ENCODE measurements around the gene CCDC57.
"Not testable (repeated sequence)": the region's sequence is repeated elsewhere in the genome, so short reads cannot be mapped to it uniquely, and the experiment has no call there.

CCDC57 gene

DNA sequence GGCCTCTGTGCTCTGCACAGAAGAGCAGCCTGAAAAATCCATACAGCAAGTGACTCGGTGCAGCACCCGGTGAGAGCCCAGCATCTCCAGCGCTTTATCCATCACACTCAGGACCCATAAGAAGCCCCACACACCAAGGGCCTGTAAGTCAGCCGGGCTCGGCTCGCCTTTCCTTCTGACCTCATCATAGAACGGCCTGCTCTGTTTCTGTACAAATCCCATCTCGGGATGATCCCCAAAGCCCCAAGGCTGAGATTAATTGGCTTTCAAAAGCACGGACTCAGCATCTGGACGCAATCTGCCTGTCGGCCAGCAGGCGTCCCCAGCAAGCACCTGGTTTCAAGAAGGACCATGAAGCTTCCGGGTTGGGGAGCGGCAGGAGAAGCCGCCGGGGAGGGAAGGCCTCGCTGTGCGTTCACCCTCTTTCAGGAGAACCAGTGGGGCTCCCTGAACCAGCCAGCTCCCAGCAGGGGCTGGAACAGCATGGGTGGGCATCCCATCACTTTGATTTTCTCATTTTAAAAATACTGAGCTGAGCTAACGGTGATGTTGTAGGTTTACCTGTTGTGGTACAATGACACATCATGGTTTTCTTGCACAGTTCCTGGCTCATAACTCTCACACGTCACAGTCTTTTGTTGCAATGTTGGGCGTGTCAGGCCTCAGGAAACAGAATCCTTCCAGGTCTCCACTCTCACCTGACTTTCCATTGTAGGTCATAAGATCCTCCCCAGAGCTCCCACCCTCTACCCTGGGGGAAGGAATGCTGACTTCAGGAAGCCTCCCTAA is 6.7 kb downstream of the CCDC57 start:
- in situ Hi-C loops (cut with HindIII; ENCODE audit: low sequenced_read_pairs) = loop anchor here (10.0 kb wide), 4 partner anchors 71 to 209 kb away; partner anchors contain the start of genes GPS1, HEXD, OGFOD3 and RFNG

DNA sequence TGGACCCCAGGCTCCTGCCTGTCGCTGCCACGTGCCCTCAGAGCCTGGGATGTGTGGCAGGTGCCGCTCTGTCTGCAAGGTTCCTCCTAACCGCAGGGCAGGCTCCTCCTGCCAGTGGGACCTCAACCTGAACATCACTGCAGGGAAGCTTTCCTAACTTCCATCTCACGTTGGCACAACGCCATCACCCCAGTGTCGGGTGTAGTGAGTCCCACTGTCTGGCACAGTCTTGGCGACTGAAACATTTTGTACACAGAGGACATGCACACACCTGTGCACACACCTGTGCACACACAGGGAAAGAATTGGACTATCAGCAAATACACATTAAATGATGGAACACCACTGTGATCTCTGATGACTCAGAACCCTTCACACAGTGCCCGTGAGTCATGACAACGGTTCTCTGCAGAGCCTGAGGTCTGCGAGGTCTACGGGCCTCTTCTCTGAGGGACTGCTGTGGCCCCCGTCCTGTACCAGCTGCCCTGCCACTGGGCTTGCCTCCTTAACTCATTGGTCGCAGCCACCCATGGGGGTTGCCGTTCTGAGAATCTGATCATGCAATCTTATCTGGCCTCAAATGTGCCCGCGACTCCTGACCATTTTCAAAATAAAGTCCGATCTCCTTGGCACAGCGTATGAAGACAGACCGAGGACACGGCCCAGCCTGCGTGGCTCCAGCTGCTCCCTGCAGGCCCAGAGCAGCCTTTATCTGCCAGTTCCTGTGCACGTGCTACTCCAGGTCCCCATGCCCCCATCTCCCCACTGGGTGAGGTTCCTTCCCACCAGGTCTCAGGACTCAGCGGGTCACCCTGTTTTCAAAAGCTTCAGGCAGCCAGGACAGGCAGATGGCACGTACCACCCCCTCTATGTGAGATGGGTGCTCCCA is 7.6 kb downstream of the CCDC57 start:
- in situ Hi-C loops (cut with HindIII; ENCODE audit: low sequenced_read_pairs) = loop anchor here (10.0 kb wide), 4 partner anchors 70 to 210 kb away; partner anchors contain the start of genes GPS1, HEXD, OGFOD3 and RFNG

DNA sequence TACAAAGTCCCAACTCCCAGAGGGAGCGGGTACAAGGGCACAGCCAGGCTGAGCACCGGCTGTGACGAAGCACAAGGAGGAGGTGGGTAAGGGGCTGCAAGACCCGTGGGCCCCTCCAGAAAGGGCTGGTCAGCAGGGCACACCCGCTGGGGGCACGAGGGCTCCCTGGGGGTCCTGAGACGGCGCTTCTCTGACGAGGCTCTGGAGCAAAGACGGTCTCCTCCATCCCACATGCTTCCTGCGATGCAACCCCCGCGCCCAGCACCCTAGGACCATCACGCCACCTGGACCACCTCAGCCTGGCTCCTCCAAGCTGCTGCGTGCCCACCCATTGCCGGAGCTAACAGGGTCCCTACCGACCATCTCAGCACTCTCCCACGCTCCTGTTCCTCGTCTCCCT is 8.7 kb downstream of the CCDC57 start:
- in situ Hi-C loops (cut with HindIII; ENCODE audit: low sequenced_read_pairs) = loop anchor here (10.0 kb wide), 4 partner anchors 69 to 211 kb away; partner anchors contain the start of genes GPS1, HEXD, OGFOD3 and RFNG

DNA sequence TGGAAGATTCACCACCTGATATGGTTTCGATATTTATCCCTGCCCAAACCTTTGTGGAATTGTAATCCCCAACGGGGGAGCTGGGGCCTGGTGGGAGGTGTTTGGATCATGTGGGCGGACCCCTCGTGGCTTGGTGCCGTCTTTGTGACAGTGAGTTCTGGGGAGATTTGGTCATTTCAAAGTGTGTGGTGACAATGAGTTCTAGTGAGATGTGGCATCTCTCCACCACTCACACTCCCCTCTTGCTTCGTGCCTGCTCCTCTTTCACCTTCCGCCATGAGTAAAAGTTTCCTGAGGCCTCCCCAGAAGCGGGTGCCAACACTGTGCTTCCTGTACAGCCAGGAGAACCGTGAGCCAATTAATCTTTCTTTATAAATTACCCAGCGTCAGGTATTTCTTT is 9.7 kb downstream of the CCDC57 start:
- in situ Hi-C loops (cut with HindIII; ENCODE audit: low sequenced_read_pairs) = loop anchor here (10.0 kb wide), 4 partner anchors 68 to 212 kb away; partner anchors contain the start of genes GPS1, HEXD, OGFOD3 and RFNG

DNA sequence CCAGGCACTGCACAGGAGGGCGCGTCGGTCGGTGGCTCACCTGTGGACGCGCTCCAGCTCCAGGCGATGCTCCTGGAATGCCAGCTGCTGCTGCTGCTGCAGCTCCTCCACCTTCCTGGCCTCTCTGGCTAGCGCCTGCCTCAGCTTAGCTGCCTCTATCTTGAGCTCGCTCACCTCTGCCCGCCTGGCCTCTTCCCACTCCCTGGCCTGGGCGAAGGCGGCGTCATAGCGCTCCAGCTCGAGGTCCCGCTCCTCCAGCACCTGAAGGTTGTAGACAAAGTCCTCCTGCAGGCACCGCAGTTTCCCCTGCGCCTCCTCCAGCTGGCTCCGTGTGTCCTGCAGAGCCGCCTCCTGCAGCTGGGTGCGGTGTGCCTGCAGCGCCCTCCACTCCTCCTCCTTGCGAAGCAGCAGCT is 11.1 kb downstream of the CCDC57 start:
- in situ Hi-C loops (cut with HindIII; ENCODE audit: low sequenced_read_pairs) = loop anchor here (10.0 kb wide), 4 partner anchors 67 to 213 kb away; partner anchors contain the start of genes GPS1, HEXD, OGFOD3 and RFNG

DNA sequence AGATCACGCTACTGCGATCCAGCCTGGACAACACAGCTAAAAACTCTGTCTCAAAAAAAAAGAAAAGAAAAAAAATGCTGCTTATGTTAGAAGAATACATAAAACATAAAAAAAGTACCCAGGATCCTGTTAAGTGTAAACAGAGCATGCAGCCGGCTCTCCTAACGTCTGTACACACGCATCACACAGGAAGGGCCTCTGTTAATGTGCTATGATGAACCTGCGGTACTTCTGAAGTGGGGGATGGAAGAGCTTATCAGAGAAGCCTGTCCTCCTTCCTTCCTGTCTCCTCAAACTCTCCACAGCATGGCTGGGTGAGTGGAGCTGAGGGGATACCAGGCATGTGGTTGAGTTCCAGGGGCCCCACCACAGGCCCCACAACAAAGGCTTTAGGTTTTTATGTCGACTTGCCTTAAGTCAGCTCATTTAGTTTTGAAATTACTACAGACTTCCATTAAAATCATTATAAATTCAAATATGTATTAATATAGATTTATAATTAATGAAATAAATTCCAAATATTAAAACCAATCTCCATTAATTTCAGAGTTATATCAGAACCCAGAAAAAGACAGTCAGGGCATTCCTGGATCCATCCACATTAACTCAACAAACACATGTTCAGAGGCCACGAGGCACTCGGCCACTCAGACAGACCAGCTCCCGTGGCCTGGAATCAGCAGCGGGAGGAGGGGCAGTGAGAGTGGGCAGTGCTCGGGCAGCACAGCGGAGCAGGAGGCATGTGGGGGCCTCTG is 11.7 kb downstream of the CCDC57 start:
- in situ Hi-C loops (cut with HindIII; ENCODE audit: low sequenced_read_pairs) = loop anchor here (10.0 kb wide), 4 partner anchors 66 to 214 kb away; partner anchors contain the start of genes GPS1, HEXD, OGFOD3 and RFNG

DNA sequence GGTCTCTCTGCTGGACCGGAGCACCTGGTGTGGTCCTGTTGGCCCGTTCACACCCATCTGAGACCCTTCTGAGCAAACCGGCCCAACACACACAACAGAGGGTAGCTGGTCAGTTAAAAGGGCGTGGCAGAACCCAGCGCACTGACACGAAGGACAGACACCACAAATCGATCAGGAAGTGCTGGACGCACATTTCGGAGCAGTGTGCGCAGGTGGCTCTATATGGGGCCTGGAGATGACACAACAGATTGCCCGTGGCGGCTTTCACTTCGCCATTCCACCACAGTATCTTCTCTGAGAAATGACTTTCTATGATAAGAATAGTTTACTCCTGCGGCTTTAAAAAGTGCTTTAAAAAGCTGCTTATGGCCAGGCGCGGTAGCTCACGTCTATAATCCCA is 12.5 kb downstream of the CCDC57 start:
- in situ Hi-C loops (cut with HindIII; ENCODE audit: low sequenced_read_pairs) = loop anchor here (10.0 kb wide), 4 partner anchors 65 to 215 kb away; partner anchors contain the start of genes GPS1, HEXD, OGFOD3 and RFNG

DNA sequence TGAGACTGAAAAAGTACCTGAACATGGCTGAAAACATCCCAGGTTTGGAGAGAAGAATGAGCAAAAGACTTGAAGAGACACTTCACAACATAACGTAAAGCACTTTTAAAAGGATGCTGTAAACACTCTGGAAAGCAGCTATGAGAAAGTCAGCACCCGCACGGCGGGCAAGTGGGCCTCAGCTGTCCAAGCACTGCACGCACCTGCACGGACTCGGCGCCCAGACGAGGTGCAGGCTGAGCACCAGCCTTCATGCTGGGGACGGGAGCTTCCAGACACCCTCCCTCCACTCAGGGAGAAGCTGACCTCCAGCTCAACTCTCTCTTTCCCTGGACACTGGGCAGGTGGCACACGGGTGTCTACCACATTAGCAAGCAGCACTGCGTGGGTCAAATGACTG is 13.1 kb downstream of the CCDC57 start:
- in situ Hi-C loops (cut with HindIII; ENCODE audit: low sequenced_read_pairs) = no loop called here

DNA sequence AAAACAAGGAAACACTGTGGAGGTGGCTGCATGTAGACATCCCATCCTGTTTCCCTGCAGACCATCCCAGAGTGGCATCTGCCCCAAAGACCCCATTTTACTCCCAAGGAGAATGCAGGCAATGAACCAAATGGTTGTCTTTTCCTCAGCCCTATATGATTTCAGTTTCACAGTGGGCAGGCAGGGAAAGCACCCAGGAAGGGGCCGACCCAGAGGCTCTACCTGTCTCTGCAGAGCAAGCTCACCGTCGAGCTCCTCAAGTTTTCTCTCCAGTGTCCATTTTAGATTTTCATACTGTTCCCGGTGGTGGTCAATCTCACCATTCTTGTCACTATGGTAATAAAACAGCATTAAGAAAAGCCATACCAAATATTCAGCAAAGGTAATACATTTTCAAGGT is 14.6 kb downstream of the CCDC57 start:
- in situ Hi-C loops (cut with HindIII; ENCODE audit: low sequenced_read_pairs) = no loop called here

DNA sequence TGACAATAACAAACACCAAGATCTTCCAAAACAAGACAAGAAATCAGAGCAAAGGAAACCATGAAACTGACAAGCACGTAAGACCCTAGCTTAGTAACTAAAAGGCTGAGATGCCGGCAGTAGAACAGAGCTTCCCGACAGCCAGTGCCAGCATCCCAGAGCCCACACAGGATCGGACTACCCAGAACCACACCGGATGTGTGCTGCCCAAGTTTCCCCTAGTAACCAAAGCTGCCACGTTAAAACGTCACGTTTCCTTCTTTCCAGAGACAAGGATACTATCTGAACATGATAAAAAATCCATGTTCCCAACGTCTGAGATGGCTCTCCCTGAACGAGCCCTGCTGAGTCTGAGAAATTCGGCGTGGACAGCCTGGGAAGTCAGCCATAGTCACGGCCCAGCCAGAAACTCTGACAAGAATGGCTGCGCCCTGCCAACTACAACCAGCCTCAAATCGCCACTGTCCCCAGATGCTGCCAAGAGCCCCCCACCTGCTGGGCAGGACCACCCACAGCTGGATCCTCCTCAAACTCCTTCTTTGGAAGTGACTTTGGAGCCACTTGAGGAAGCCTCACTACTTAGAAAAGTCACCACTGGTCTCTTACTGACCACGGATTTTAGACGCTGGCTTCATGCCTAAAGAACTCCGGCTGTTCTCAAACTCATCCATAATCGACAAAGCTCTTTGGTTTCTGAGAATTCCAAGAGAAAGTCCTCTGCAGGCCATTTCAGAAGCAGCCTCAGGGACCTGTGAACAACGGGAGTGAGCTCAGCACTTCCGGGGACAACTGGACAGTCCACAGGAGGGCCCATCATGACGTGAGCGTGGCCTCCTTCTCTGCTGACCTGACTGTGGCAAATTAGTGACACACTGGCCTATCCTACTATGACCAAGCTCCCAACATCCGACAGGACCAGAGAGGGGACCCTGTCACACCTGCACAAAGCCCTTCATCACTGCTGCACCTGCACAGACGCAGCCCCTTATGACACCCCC is 16.7 kb downstream of the CCDC57 start:
- in situ Hi-C loops (cut with HindIII; ENCODE audit: low sequenced_read_pairs) = no loop called here

DNA sequence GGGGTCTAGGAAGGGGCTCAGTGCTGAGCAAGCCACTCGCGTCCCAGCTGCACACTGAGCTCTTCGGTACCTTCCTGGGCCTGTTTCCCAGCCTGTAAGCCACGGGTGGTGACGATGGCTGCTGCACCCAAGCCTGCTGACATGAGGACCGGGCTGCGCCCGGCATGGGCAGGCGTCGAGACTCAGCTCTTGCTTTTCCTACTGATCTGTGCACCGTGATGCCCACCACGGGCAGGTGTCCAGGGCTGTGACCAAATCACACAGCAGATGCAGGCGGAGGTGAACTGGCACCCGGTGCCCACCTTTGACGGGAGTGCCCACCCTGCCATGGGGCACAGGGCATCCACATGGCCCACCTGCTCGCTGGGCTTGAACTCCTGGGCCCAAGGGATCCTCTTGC is 17.9 kb downstream of the CCDC57 start:
- in situ Hi-C loops (cut with HindIII; ENCODE audit: low sequenced_read_pairs) = no loop called here

DNA sequence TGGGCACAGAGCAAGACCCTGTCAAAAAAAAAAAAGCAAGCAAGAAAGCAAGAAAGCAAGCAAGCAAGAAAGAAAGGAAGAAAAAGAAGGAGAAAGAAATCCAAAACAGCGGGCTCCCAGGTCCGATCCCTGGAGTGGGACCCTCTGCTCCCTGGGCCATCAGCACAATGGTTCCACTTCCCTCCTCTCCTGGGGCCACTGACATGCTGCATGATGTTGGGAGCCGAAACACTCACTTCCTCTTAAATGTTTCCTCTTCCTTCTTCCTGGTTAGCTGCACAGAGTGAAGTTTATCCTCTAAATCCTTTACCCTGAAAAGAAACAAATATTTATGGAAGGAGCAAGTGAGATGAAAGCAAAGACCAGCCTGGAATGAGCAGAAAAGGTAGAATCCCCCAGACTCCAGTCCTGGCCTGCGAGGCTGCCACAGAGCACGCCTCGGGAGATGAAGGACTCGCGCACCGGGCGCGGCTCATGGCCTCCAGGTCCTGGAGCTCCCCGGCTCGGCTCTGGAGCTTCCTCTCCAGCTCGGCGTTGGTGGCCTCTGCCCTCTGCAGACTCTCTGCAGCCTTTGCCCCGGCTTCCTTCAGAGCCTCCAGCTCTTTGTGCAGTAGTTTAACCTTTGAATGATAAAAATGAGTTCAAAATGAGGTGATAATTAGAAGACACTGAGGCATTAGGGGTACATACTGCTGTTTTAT is 19.0 kb downstream of the CCDC57 start:
- in situ Hi-C loops (cut with HindIII; ENCODE audit: low sequenced_read_pairs) = no loop called here

DNA sequence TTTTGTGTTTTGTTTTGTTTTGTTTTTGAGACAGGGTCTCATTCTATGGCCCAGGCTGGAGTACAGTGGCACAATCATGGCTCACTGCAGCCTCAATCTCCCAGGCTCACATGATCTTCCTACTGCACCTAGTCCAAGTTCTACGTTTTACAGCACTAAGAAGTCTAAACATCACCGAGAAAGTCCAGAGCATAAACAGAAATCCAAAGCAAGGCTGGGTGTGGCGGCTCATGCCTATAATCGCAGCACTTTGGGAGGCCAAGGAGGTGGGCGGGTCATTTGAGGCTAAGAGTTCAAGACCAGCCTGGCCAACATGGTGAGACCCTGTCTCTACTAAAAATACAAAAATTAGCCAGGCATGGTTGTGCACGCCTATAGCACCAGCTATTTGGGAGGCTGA is 19.6 kb downstream of the CCDC57 start:
- in situ Hi-C loops (cut with HindIII; ENCODE audit: low sequenced_read_pairs) = not testable (repeated sequence)

DNA sequence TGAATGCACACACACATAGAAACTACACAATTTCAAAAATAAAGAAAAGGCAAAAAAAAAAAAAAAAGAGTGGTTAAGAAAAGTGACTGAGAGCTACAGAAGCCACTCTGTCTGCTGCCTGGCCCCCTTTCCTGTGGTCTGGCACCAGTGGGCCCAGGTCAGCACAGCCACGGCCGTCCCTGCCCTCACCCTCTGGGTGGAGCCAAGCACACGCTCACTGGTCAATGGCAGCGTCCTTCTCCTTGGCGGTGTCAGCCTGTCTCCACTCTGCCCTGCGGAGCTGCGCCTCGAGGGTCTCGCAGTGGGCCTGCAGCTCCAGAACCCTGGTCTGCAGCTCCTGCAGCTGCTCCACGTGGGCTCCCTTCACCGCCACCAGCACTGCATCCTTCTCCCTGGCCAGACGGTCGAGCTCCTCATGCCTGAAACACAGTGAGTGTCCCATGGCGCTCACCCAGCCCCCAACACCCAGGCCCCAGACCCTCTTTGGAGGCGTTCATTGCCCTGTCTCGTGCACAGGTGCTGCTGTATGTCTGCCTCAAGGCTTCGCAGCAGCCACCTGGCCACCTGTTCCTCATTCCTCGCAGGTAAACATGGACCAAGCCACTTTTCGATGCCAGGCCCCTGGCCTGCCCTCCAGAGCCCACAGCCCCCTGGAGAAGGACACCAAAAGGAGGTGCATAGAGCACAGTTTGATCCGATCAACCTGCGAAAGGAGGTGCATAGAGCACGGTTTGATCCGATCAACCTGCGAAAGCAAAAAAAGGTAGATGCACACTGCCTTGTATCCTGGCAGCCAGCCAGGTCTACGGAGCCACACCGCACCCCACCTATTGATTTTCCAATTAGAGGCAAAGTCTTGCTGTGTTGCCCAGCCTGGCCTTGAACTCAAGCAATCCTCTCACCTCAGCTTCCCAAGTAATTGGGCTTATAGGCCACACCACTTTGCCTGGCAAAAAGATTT is 24.4 kb downstream of the CCDC57 start:
- in situ Hi-C loops (cut with HindIII; ENCODE audit: low sequenced_read_pairs) = no loop called here

DNA sequence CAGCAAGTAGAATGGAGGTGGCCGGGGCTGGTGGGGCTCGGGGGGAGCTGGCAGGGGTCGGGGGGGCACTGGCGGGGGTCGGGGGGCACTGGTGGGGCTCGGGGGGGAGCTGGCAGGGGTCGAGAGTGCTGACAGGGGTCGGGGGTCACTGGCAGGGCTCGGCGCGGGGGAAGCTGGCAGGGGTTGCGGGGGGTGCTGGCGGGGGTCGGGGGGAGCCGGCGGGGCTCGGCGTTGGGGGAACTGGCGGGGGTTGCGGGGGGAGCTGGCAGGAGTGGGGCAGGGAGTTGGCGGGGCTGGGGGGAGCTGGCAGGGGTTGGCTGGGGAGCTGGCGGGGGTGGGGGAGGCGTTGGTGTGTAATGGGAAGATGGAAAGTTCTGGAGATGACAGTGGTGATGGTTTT is 25.1 kb downstream of the CCDC57 start:
- in situ Hi-C loops (cut with HindIII; ENCODE audit: low sequenced_read_pairs) = no loop called here

DNA sequence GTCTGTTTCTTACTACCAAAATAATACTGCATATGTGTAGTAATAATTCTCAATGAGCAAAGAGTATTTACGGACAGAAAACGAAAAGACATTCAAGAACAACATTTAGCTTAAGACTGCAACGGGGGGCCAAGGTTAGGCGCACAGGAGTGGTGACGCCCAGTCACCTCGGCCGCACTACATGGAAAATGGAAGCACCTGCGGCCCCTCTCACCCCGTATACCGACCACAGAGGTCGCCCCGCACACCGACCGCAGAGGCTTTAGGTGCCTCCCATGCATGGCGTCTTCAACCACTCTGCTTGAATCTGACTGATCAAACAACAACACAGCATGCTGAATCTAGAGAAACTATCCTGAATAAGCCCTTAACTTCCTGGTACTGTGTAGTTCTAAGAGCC is 26.4 kb downstream of the CCDC57 start:
- in situ Hi-C loops (cut with HindIII; ENCODE audit: low sequenced_read_pairs) = no loop called here

DNA sequence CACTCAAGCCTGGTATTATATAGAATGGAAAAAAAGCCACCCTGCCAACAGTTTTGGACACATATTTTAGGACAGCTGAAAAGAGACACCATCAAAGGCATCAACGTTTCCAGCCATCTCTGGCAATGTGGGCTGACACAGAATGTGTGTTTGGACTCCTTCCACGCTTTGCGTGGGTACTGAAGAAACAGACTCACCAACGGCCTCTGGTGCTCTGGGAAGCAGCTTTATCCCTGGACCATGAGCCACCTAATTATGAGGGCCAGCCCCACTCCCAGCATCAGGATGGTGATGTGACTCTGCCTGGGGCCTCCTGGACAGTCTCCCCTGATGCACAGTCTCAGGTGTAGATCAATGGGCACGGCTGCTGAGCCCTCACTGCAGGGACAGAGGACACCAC is 27.9 kb downstream of the CCDC57 start:
- in situ Hi-C loops (cut with HindIII; ENCODE audit: low sequenced_read_pairs) = no loop called here

All from endothelial cell of hepatic sinusoid (primary cell).